C4-2B (cell line): ENCODE results near the gene C16orf74.

ENCODE experiments used
- H3K27ac ChIP-seq: fragments of 450-650 bp; 2 replicates; pipeline ENCODE4 v1.5.1; 2017
- CTCF ChIP-seq: fragments of 450-650 bp; conservative IDR thresholded peaks from 2 replicates; pipeline ENCODE4 v1.5.1; 2017; ENCODE audit warnings: mild to moderate bottlenecking
- ZFX ChIP-seq: fragments of 450-650 bp; IDR thresholded peaks from 2 replicates; pipeline ENCODE4 v1.6.1; 2017

Gene C16orf74

GRCh38 chr16:85699628-85700027 is 51.3 kb downstream of the C16orf74 start:
- no peak overlapping the region for H3K27ac ChIP-seq
- no peak for TF ChIP-seq ZFX
- TF ChIP-seq CTCF: no peak

- no peak overlapping the region for H3K27ac ChIP-seq
- TF ChIP-seq CTCF (no peak), ZFX (no peak)
These were observed 51.8 kb downstream of the C16orf74 start for GRCh38 chr16:85698935-85699558.

DNA sequence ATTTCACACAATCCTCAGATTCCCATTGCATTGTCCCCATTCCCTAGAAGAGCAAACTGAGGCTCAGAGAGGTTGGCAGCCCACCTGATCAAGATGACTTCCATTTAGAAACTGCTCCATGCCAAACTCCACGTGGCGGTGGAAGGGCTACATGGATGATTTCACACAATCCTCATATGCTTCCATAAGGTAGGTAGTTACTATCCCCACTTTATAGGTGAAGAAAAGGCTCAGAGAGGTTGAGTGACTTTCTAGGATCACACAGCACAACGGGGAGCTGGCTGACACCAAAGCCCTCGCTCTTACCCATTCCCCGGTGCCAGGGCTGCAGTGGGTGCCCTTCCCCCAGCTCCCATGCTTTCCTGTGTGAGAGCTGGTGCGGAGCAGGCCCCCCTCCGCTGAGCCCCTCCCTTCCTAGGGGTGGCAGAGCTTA is 52.4 kb downstream of the C16orf74 start:
- no peak for TF ChIP-seq CTCF
- TF ChIP-seq ZFX: no peak
- H3K27ac ChIP-seq: no peak overlapping the region

- H3K27ac ChIP-seq: no peak overlapping the region
- TF ChIP-seq CTCF (no peak), ZFX (no peak)
These were observed 53.5 kb downstream of the C16orf74 start for GRCh38 chr16:85697431-85697830.

GRCh38 chr16:85696781-85697180 is 54.1 kb downstream of the C16orf74 start:
- TF ChIP-seq CTCF: no peak
- no peak for TF ChIP-seq ZFX
- no peak overlapping the region for H3K27ac ChIP-seq

- no peak overlapping the region for H3K27ac ChIP-seq
- no peak for TF ChIP-seq CTCF
These were observed 55.4 kb downstream of the C16orf74 start for GRCh38 chr16:85695196-85696128.

GRCh38 chr16:85690469-85691064 is 60.3 kb downstream of the C16orf74 start:
- TF ChIP-seq CTCF: no peak
- no peak for TF ChIP-seq ZFX

More at GRCh38 chr16:85690469-85691064, 60.3 kb downstream of the C16orf74 start:
- H3K27ac ChIP-seq: no peak overlapping the region
